ENCODE measurements around the gene SUV39H1.

SUV39H1 gene

GRCh38 chrX:48698306-48698705 is 1.8 kb downstream of the SUV39H1 start:
- no peak for TF ChIP-seq EZH2 (optimal IDR thresholded peaks at IDR 0.05; ENCODE audit: low read depth, low read length)
- no peak for TF ChIP-seq EZH2phosphoT487 (IDR thresholded peaks at IDR 0.05; ENCODE audit: low read length)
- TF ChIP-seq CTCF (IDR thresholded peaks at IDR 0.05; ENCODE audit: low read length): no peak
- no peaks in the 10 kb centered on the region for H3K9me2 ChIP-seq (replicated peaks; ENCODE audit: insufficient read depth, low read length)
- H3K9ac ChIP-seq (ENCODE audit: low read length): no peak overlapping the region
- no peak overlapping the region for H2AFZ ChIP-seq (ENCODE audit: low read length)
- no peaks in the 10 kb centered on the region for H3K36me3 ChIP-seq (replicated peaks; ENCODE audit: insufficient read depth, low read length)
- H3K9me3 ChIP-seq (replicated peaks; ENCODE audit: insufficient read depth, low read length): no peaks in the 10 kb centered on the region
- H3F3A ChIP-seq (ENCODE audit: insufficient read depth, low read length): no peaks in the 10 kb centered on the region
- no peak for DNase-seq
- H3K27me3 ChIP-seq (replicated peaks; ENCODE audit: insufficient read depth, low read length): no peaks in the 10 kb centered on the region
- H3K79me2 ChIP-seq (ENCODE audit: low read length): peaks cover 66% of the 10 kb centered on the region
- no peaks in the 10 kb centered on the region for H4K20me1 ChIP-seq (ENCODE audit: insufficient read depth, low read length)
- no peak overlapping the region for H3K4me3 ChIP-seq (ENCODE audit: low read length)
- no peak overlapping the region for H3K27ac ChIP-seq (ENCODE audit: low read length)
- no peak overlapping the region for H3K4me2 ChIP-seq (ENCODE audit: low read depth, low read length)
- H3K4me1 ChIP-seq (ENCODE audit: low read length): peaks cover 10% of the 10 kb centered on the region

- Histone ChIP-seq H3K4me1 (ENCODE audit: low read length) (peaks cover 4% of the 10 kb centered on the region), H3K36me3 (replicated peaks; ENCODE audit: insufficient read depth, low read length) (no peaks in the 10 kb centered on the region), H3K9me3 (replicated peaks; ENCODE audit: insufficient read depth, low read length) (no peaks in the 10 kb centered on the region), H3F3A (ENCODE audit: insufficient read depth, low read length) (no peaks in the 10 kb centered on the region), H3K9ac (ENCODE audit: low read length) (no peak overlapping the region), H3K79me2 (ENCODE audit: low read length) (peaks cover 67% of the 10 kb centered on the region), H3K27ac (ENCODE audit: low read length) (no peak overlapping the region), H4K20me1 (ENCODE audit: insufficient read depth, low read length) (no peaks in the 10 kb centered on the region), H3K4me3 (ENCODE audit: low read length) (no peak overlapping the region), H3K4me2 (ENCODE audit: low read depth, low read length) (no peak overlapping the region), H3K9me2 (replicated peaks; ENCODE audit: insufficient read depth, low read length) (no peaks in the 10 kb centered on the region), H3K27me3 (replicated peaks; ENCODE audit: insufficient read depth, low read length) (no peaks in the 10 kb centered on the region), H2AFZ (ENCODE audit: low read length) (no peak overlapping the region)
- DNase-seq: no peak
- TF ChIP-seq EZH2 (optimal IDR thresholded peaks at IDR 0.05; ENCODE audit: low read depth, low read length): no peak
- TF ChIP-seq EZH2phosphoT487 (IDR thresholded peaks at IDR 0.05; ENCODE audit: low read length): no peak
- TF ChIP-seq CTCF (IDR thresholded peaks at IDR 0.05; ENCODE audit: low read length): no peak
These were observed 3.7 kb downstream of the SUV39H1 start for GRCh38 chrX:48700246-48700645.

GRCh38 chrX:48700951-48701653 is 4.6 kb downstream of the SUV39H1 start:
- Histone ChIP-seq H3K4me2 (ENCODE audit: low read depth, low read length) (no peak overlapping the region), H3K9ac (ENCODE audit: low read length) (no peak overlapping the region), H3K27ac (ENCODE audit: low read length) (no peak overlapping the region), H3K4me1 (ENCODE audit: low read length) (no peaks in the 10 kb centered on the region), H3K9me2 (replicated peaks; ENCODE audit: insufficient read depth, low read length) (no peaks in the 10 kb centered on the region), H3K36me3 (replicated peaks; ENCODE audit: insufficient read depth, low read length) (no peaks in the 10 kb centered on the region), H3K27me3 (replicated peaks; ENCODE audit: insufficient read depth, low read length) (no peaks in the 10 kb centered on the region), H3K4me3 (ENCODE audit: low read length) (no peak overlapping the region), H3K9me3 (replicated peaks; ENCODE audit: insufficient read depth, low read length) (no peaks in the 10 kb centered on the region), H3K79me2 (ENCODE audit: low read length) (peaks cover 63% of the 10 kb centered on the region), H4K20me1 (ENCODE audit: insufficient read depth, low read length) (no peaks in the 10 kb centered on the region), H2AFZ (ENCODE audit: low read length) (no peak overlapping the region), H3F3A (ENCODE audit: insufficient read depth, low read length) (no peaks in the 10 kb centered on the region)
- no peak for DNase-seq
- TF ChIP-seq EZH2phosphoT487 (IDR thresholded peaks at IDR 0.05; ENCODE audit: low read length): no peak
- TF ChIP-seq EZH2 (optimal IDR thresholded peaks at IDR 0.05; ENCODE audit: low read depth, low read length): no peak
- no peak for TF ChIP-seq CTCF (IDR thresholded peaks at IDR 0.05; ENCODE audit: low read length)
